Stimulated activated naive CD8-positive, alpha-beta T cell treated with anti-CD3 and anti-CD28 coated beads, Interleukin-15, Interleukin-2, amounts not matched to agents 100 U/mL and 50 U/mL, for 24 hours (primary cell): ENCODE results near the gene ARHGEF10L.
"Not testable (repeated sequence)": the region's sequence is repeated elsewhere in the genome, so short reads cannot be mapped to it uniquely, and the experiment has no call there.

ENCODE experiments used
- ATAC-seq: fragments of 150-1000 bp; cut with Tn5 transposase; one replicate; pipeline ENCODE4 v1.10.0; 2021
- DNase-seq: peaks from one replicate; pipeline ENCODE4 v3.0.0; 2021

Gene ARHGEF10L

DNA sequence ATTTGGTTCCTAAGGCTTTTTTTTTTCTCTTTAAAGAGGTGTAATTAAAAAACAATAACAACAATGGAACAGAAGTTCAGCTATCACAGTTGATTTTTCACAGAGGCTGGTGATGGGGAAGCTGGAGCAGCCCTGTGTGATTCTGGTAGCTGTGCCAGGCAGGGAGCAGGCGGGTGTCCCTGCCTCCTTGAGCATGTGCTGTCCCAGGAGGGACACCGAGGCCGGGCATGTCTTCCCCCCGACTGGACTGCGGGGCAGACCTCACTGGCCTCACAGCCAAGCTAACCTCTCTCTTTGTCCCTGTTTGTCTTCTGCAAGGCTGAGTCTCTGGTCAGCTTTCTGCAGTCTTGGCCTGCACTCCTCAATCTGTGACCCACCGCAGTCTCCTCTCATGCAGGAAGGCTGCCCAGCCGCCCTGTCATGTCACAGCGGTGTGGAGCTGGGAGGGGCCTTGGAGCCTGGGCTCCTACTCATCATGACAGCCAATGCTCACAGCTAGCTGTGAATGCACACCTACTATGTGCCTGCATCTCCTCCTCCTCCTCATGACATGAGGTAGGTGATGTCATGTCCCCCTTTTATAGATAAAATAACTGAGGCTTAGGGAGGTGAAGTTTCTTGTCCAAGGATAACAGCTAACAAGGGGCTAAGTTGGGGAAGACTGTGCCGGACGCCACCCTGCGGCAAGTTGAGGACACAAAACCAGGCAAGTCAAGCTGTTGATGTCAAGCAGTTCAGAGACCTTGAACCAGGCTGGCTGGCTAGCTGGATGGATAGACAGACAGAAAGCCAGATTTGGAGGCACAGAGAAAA is 205.4 kb downstream of the ARHGEF10L start:
- ATAC-seq (no peak), DNase-seq (no peak)

DNA sequence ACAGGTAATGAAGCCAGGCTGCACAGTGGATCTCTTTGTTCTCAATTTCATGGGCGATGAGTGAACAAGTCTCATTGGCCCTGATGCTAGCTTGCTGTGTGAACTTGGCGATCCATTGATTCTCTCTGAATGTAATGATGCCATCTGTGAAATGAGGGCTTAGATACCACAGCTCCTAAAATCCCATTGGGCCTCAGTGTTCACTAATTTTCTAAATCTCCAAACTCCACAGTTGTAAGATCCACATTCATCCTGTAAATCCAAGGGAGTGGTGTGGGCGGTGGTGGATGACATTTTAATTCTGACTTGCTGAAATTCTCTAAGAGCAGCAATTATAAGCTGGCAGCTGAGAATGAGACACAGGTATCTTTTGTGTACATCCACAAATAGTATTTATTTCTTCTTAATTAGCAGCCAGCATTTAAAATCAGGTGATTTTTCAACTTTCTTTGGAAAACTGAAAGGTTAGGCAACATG is 206.0 kb downstream of the ARHGEF10L start:
- DNase-seq: no peak
- no peak for ATAC-seq

GRCh38 chr1:17746281-17746680 is 206.8 kb downstream of the ARHGEF10L start:
- not testable (repeated sequence) for DNase-seq, ATAC-seq

- ATAC-seq: no peak
- no peak for DNase-seq
These were observed 207.4 kb downstream of the ARHGEF10L start for GRCh38 chr1:17746920-17747319.
